Stimulated activated CD4-positive, alpha-beta T cell treated with anti-CD3 and anti-CD28 coated beads, Interleukin-4, amount 100 ng/mL, for 4 hours (primary cell): ENCODE results near the gene TMEM214.
A peak's percentile ranks its signal among the peaks of the same experiment; 100 is the strongest.

ENCODE experiments used
- DNase-seq, 2 experiments: peaks; one replicate each; pipeline ENCODE4 v3.0.0-alpha.2; 2020

Gene TMEM214

DNA sequence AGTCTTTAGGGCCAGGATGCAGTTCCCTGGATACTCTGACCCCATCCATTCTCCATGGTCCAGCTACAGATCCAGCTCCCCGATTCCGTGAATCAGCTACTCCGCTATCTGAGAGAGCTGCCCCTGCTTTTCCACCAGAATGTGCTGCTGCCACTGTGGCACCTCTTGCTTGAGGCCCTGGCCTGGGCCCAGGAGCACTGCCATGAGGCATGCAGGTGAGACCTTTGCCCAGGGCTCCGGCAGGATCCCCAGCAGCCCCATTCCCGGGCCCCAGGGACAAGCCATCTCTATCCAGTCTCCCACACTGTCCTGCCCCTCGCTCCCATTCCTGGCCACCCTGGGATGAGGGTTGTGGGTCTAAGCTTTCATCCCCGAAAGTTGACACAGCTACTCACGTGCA lies 7.5 kb downstream of the TMEM214 start:
- DNase-seq, result no peak

DNA sequence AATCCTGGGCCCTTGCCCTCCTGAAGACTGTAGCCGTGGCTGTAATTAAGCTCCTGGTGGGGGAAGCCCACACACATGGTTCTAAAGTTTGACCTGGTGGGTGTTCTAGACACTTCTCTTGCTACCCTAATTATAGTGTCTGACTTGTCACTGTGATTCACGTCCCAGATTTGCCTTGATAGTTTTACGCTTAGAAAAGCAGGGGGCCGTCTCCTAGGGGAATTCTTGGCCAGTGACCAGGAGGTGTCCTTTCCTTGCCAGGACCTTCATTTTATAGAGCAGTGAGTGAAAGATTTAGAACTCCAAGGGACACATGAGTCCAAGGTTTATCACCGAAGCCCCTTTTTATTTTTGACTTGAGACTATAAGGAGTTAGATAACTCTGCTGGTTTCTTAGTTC lies 9.0 kb downstream of the TMEM214 start:
- DNase-seq, result no peak

DNA sequence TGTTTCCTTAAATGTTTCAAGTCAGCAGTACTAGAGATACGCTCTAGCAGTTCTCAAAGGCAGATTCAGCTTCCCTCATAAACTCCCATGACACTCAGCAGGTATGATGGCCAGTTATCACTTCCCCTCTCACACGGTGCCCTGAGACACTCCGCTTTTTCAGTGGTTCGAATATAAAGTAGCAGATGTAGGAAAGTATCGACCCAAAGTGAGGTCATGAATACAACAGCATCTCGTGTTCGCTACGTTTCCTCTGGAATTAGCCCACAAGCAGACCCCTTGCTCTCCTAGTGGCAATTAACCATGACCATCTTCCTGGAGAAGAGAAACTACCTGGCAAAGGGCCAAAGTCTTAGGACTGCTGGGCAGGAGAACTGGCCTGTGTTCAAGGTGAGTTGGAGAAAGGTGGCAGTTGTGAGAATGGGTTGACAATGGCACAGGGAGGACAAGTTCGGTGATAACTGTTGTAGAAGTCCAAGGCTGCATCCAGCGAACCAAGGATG lies 9.4 kb downstream of the TMEM214 start:
- no peak for DNase-seq

DNA sequence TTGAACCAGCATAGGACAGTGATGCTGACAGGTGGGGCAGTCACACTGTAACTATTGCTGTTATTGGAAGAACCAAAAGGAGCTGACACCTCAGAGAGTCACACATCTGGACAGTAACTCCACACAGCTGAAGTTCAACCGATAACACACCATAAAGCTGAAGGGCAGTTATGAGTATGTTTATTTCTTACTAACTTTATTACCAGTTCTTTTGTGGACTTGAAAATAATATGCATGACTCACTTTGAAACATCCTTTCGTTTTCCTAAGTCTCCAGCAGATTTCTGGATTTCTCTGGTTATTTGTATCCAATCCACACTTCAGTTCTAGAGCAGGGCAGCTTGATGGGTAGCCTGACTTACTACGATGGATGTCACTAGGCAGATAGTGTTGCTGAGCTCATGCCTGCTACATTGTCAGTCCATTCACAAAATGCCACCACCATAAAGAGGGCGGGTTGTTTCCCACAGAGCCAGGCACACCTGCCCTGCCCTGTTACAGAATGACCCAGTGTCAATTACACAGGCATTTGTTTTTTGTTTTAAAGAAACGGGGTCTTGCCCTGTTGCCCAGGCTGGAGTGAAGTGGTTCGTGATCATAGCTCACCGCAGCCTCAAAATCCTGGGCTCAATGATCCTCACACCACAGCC lies 10.3 kb downstream of the TMEM214 start:
- DNase-seq, result no peak

DNA sequence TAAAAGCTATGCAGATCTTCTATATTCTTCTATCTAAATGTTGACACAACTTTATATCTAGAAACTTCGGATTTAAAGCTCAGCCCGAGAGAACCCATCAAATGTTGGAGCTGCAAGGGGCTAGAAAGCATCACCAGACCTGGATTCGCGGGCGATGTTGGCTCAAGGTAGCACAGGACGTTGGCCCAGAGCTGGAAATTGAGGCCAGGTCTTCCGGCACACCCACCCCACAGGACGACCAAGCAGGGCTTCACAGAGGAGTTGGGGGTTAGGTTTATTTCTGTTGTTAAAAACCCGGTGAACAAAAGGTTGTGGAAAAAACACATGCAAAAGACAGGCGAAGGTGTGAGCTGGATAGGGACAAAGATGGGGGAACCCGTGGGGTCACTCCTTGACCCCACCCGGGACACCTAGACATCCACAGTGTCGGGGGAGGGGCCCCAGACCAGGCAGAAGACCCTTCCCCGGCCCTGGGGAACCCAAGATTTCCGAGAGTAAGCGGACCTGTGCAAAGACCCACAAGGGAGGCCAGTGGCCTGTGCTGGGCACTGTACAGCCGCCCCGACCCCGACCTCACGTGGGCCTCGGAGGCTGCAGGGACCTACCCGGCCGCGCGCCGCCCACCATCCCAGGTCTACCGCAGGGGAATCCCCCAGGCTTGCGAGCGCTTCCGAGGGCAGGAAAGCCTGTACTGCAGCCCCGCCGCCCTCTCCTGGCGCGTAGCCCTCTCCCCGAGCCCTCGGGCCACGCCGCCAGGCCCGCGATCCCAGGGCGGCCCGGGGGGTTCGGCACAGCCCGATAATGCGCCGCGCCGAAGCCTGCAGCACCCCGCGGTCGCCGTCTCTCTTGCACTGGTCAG lies 16.9 kb downstream of the TMEM214 start:
- DNase-seq, result peak; percentile 70 to 71

DNA sequence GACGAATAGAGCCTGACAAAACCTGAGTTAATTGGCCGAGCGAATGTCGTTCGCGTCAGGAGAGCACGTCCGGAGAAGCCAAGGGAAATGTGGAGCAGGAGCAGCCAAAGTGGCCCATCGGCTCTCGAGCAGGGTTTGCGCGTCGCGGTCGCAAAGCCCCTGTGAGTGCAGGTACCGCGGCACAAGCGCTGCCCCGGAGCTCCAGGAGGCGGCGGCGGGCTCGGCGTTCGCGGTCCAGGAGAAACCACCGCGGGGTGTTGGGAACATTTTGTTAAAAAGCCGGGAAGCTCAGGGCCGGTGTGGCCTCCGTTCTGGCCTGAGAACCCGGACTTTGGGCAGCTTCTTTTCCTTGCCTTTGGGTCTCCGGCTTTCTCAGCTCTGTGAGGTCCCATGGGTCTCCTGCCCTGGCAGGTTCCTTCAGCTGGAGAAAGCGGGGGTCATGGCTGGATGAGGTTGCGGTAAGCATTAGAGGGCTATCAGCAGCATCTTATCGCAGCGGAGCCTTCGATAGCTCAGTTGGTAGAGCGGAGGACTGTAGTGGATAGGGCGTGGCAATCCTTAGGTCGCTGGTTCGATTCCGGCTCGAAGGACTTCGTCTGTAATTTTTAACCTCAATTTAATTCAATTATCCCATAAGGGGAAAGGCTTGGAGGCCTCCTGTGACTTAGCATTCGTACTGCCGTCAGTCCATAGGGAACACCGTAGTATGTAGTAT lies 17.7 kb downstream of the TMEM214 start:
- DNase-seq, result peak; percentile 86 to 87

DNA sequence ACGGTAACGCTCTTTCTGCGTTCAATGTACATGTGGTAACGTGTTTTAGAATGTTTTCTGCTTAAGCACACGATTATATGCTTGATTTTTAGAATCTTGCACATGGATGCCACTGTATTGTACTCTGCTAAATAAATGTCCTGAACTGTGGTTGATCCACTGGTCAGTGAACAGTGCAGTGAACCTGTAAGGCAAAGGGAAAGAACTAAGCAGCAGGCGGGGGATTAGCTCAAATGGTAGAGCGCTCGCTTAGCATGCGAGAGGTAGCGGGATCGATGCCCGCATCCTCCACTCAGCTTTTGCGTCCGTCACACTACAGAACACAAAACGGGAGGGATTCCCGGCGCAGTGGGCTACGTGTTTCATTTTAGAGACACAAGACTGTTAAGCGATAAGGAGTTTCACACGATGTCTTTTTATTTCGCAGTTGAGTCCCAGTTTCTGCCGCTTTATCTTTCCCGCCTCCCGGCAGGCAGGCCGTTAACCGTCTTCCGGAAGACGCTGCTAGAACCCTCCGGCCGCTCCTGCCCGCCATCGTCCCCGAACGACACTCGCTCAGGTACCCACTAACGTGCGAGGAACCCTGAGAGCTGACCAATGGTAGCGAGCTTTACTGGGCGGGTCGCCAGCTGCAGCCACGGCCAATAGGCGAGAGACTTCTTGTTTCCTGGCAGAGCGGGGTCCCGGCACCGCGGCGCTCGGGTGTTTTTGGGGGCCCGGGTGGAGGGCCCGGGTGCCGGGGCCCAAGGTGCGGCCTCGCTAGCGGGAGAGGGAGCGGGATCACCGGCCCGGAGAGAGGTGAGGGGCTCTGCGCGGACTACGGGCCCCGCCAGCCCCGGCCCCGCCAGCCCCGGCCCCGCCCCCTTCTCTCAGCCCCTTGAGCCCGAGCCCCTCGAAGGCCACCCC lies 18.5 kb downstream of the TMEM214 start, which contains the start of gene AGBL5:
AGBL5 (plus strand) TSS at position 673 of the 906 bp plus-strand sequence. CDS start 1,291 bp downstream, outside the sequence.
- DNase-seq, result peak; percentile 91 to 95

DNA sequence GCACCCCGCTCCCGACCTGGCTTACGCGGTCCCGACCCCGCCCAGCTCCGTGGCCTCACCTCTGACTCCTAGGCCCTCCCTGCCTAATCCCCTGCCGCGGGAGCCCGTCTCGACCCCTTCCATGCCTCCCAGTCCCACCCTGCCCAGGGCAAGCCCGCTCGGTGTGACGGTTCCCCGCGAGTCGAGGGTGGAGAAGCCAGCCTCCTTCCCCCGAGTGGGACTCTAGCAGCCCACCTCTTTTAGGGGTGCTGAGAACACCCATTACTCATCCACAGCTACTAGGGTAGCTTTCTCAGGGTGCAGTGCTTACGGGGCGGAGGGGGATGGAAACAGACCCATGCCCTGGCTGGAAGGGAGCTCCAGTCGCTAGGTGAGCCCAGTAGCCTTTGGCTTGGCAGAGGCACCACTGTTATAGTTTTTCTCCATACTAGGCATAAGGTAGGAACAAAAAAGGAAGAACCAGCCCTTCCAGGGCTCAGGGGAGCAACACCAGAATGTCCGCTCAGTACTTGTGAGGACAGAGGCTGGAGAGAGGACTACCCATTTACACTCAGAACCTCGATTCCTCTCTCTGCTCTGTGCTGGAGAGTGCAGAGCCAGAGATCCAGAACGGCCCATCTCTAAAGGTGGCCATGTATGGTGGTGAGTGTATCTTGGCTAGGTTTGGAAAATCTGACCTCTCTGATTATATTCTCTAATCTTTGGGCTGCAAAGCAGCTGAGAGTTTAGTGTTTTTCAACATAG lies 19.3 kb downstream of the TMEM214 start:
- DNase-seq, result no peak

DNA sequence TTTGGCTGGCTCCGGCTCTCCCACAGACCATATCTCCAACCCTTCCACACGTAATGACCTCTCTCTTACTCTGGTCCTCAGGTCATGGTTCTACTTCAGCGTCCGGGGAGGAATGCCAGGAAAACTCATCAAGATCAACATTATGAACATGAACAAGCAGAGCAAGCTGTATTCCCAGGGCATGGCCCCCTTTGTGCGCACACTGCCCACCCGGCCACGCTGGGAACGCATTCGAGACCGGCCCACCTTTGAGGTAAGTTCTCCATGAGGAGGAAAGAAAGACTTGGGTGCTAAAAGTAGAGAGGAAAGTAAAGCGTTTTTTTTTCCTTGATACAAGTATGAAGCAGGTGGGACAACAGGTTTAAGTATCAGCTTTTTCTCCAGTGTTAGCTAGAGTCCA lies 20.6 kb downstream of the TMEM214 start:
- no peak for DNase-seq

DNA sequence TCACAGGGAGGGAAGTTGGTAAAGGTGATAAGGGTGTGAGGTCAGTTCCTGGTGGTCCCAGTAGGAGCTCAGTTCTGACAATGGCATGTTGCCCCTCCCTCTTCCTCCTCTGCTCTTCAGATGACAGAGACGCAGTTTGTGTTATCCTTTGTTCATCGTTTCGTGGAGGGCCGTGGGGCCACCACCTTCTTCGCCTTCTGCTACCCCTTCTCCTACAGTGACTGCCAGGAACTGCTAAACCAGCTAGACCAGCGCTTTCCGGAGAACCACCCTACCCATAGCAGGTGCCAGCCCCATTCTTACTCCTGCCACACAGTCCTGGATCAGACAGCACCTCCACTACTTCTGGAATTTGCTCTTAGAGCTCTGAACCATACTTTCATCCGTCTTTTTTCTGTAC lies 21.0 kb downstream of the TMEM214 start:
- DNase-seq, result no peak

DNA sequence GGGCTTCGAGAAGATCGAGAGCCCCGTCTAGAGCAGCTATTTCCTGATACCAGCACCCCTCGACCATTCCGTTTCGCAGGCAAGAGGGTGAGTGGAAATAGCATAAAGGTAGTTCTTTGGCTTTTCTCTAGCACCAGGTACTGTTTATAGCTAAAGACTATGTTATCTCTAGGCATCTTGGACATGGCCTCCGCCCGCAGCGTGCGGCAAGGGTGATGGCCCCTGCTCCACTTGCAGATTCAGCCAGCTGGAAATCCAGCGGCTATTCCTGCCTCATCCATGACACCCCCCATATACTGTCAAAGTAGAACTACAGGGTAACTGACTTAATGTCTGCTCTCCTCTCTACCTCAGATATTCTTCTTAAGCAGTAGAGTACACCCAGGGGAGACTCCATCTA lies 22.0 kb downstream of the TMEM214 start:
- DNase-seq, result no peak

DNA sequence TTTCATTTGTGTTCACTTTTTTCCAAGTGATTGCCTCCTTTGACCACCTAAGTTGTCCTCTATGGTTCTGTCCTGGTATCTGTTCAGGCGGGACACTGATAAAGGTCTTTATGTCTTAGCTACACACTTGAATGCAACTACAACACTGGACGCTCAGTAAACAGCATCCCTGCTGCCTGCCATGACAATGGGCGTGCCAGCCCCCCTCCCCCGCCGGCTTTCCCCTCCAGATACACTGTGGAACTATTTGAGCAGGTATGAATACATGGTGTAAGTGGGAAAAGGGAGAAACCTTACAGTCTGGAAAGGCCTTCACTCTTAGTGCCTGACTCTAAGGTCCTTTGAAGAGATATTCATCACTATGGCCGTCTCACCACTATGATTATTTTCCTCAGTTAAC lies 24.4 kb downstream of the TMEM214 start:
- DNase-seq, result no peak

DNA sequence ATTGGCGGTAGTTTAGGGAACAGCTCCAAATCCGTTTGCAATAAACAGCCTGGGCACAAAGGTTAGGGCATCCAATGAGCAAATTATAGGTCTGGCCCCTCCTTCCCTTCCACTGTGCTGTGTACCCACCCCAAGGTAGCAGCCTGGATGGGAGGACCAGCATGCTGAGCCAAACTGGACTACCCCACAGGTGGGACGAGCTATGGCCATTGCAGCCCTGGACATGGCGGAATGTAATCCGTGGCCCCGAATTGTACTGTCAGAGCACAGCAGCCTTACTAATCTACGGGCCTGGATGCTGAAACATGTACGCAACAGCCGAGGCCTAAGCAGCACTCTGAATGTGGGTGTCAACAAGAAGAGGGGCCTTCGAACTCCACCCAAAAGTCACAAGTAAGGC lies 25.4 kb downstream of the TMEM214 start:
- DNase-seq, result no peak

DNA sequence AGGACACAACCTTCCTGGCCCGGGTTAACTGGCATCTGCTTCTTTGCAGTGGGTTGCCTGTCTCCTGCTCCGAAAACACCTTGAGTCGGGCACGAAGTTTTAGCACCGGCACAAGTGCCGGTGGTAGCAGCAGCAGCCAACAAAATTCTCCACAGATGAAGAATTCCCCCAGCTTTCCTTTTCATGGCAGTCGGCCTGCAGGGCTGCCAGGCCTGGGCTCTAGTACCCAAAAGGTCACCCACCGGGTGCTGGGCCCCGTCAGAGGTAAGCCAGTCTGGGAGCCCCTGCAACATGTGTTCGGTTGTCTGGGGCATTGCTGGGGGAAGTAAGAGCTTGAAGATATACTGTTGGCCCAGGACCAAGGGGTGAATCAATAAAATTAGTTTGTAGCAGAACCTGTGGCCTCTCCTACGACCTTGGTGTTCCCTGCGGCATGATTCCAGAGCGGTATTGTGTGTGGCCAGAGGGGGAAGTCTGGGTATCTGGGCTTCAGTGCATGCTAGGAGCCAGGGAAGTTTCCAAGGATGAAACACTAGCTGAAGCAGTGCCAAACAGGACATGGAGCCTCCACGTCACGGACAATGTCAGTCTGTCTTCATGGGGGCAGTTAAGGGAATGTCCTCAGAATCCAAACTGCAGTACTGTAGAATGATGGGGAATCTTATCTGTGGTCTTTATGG lies 26.5 kb downstream of the TMEM214 start:
- no peak for DNase-seq

DNA sequence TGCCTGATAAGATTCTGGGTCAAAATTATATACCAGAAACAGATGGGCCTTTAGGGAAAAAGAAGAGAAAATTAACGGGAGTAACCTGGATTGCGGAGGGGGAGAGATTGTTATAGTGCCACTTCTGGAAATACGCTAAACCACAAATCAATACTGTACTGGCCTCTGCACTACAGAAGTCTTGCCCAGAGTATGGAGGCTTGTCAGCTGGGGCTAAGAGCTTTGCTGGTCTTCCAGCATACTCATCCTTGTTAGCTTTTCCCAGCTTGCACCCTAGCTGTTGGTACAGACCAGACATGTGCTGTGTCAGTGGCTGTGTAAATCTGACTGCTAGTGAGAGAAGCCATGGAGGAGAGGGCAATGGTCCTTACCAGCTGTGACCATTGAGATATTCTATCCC lies 27.6 kb downstream of the TMEM214 start:
- DNase-seq, result no peak

DNA sequence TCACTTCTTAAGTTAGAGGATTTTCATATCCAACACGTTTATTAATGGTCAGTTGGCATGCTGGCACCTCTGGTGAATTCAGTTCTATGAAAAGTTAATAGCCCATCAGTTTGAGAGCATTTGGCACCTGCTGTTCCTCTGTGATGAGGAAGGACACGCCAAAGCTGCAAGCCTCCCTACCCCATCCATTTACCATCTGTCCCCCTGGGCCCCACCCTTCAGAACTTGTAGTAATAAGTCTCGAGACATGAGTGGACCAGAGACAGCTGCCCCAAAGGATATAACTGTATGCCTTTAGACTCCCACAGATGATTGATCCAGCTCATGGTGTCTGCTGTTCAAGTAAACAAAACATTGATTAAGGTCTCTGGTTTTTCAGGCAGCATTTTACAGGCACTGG lies 32.4 kb downstream of the TMEM214 start:
- DNase-seq, result no peak

DNA sequence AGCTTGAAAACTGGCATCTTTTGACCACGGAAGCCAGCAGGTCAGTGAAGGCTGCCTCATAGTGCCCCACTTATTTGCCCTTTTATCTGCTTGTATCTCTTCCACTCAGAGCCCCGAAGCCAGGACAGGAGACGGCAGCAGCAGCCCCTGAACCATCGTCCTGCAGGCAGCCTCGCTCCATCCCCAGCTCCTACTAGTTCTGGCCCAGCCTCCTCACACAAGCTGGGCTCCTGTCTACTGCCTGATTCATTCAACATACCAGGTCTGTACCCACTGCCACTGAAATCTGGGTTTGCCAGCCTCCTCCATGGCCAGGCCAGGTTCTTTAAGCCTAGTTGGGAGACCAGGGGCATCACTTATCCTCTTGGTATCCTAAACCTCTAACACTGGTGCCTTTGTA lies 34.6 kb downstream of the TMEM214 start:
- no peak for DNase-seq

DNA sequence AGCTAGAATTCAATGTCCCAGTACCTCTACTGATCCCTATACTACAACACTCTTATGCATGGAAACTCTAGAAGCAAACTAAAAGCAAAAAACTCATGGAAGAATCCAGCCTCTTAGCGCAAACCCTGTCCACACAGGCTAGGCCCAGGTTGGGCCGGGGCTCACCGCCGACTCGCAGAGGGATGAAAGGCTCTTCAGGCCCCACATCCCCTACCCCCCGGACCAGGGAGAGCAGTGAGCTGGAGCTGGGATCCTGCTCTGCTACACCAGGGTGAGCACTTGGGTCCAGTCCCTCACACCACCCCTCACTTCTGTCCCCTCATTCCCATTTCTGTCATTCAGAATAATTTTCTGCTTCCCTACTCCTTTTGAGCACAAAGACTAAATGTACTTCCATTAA lies 36.7 kb downstream of the TMEM214 start:
- no peak for DNase-seq

DNA sequence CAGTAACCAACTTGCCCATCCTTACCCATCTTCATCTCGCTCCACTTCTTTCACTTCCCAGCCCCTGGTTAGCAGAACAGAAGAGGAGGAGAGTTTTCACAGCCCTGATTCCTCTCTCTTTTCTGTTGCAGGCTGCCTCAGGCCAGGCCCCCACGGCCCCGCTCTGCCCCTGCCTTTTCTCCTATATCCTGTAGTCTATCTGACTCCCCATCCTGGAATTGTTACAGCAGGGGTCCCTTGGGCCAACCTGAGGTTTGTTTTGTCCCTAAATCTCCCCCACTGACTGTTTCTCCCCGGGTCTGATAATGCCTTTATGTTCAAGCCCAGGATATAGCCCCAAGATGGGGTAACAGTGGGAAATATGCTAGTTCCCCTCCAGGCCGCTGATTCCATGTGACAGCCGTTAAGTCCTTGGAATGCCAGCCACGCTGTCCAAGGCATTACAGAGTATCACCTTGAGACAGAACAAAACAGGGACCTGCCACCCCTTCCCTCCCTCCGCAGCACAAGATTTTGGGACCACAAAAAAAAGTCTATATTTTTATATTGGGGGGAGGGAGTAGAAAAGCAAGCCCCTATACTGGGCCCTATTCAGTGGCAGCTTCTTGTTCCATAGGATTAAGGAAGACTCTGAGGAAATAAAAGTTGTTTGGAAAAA lies 37.3 kb downstream of the TMEM214 start:
- DNase-seq, result no peak

DNA sequence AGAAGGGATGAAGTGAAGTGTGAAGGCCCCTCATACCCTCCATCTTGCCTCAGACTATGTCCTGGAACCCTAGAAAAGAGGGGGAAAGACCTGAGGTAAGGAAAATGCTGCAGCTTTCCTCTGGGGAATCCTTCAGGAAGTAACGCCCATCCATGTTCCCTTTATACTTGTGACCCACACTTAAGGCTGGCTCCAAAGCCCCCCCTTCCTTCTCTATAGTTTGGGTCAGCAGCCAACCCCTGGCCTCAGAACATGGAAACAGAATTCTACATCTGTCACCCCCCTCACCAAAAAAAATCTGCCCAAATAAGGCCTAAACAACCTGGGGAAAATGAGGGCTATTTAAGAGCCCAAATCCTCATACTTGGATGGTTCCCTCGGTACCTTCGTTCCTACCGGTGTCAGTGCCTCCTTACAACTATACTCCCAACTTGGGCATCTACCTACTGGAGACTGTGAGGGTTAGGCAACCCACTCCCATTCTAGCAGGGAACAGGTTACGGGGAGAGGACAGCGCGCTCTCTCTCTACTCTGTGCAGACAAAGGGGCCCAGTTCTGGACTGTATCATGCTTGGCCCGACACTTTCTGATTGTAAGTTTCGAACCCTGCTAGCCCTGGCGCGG lies 38.0 kb downstream of the TMEM214 start:
- no peak for DNase-seq
